Calu3 (cell line): Measurements from ENCODE around the gene COL5A1. TPM values are rescaled to one million over a fixed set of nuclear protein-coding genes. Genes with fewer than 3 reads are reported as not detected.

Source experiments
- BruUV-seq: library from RNA; stranded (reverse); fragments of 400-500 nt; replicated peaks from 2 replicates; lab custom pipeline; 2021; lab: Mats Ljungman, UMichigan
- CTCF ChIA-PET: fragments of 300-600 bp; sonication (Branson Sonifier 250); formaldehyde crosslinking; loops from one replicate; lab custom pipeline; 2022; ENCODE audit warnings: antibody characterized with exemption; lab: Charles Lee
- DNase-seq: peaks from one replicate; pipeline ENCODE4 v3.0.0; 2022
- H3K27ac Mint-ChIP-seq: one replicate; pipeline ENCODE4 v1.8.0; 2022; ENCODE audit warnings: mixed read lengths; ENCODE audit not compliant: unreplicated experiment
- H3K27me3 Mint-ChIP-seq: one replicate; pipeline ENCODE4 v1.8.0; 2022; ENCODE audit warnings: mixed read lengths; ENCODE audit not compliant: unreplicated experiment
- H3K36me3 Mint-ChIP-seq: one replicate; pipeline ENCODE4 v1.8.0; 2022; ENCODE audit warnings: mild to moderate bottlenecking, moderate library complexity, mixed read lengths; ENCODE audit not compliant: insufficient read depth, unreplicated experiment
- H3K4me1 Mint-ChIP-seq: one replicate; pipeline ENCODE4 v1.8.0; 2022; ENCODE audit warnings: mild to moderate bottlenecking, low read depth, mixed read lengths; ENCODE audit not compliant: unreplicated experiment
- H3K4me3 Mint-ChIP-seq: one replicate; pipeline ENCODE4 v1.8.0; 2022; ENCODE audit warnings: mild to moderate bottlenecking, low read depth, moderate library complexity, mixed read lengths; ENCODE audit not compliant: unreplicated experiment
- H3K9me3 Mint-ChIP-seq: one replicate; pipeline ENCODE4 v1.8.0; 2022; ENCODE audit warnings: low read depth, mixed read lengths; ENCODE audit not compliant: unreplicated experiment
- intact Hi-C: fragments of 100-400 bp; cut with micrococcal nuclease; formaldehyde crosslinking; loops from one replicate; pipeline ENCODE4 v1.10.0; 2022; ENCODE audit not compliant: unreplicated experiment
- total RNA-seq: library from RNA; stranded (reverse); gene quantifications from 2 replicates; pipeline ENCODE4 v1.2.3, GENCODE V29; 2022
- TF ChIP-seq, protein P1 (sequence below): fragments of 200-600 bp; IDR thresholded peaks from one replicate; pipeline ENCODE4 v1.8.0; 2022; ENCODE audit warnings: antibody characterized with exemption; ENCODE audit not compliant: unreplicated experiment

The COL5A1 gene
- total RNA-seq, 1 experiment from 2014 or later, result not detected

DNA sequence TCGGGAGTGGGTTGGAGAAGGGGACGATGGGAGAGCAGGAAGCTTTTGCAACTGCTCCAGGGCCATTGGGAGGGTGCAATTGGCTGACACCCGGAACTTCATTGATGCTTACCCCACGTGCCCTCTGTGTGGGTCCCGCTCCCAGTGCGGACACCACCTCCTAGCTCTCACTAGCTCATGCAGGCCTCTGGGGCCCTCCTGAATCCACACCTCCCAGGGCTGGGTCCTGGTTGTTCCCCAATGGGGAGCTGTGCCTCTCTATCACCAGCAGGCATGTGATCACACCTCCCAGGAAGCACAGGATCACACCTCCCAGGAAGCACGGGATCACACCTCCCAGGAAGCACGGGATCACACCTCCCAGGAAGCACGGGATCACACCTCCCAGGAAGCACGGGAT, 206.9 kb downstream of the COL5A1 start:
- CTCF ChIA-PET, result no interaction called here
- H3K27me3 Mint-ChIP-seq, result no peaks in the 10 kb centered on the region

DNA sequence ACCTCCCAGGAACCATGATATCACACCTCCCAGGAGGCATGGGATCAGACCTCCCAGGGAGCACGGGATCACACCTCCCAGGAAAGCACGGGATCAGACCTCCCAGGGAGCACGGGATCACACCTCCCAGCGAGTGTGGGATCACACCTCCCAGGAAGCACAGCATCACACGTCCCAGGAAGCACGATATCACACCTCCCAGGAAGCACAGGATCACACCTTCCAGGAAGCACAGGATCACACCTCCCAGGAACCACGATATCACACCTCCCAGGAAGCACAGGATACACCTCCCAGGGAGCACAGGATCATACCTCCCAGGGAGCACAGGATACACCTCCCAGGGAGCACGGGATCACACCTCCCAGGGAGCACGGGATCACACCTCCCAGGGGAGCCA, 209.0 kb downstream of the COL5A1 start:
- intact Hi-C loops, result no loop called here

More for the DNA sequence above, 206.9 kb downstream of the COL5A1 start:
- intact Hi-C loops, result no loop called here
- no peaks in the 10 kb centered on the region for H3K36me3 Mint-ChIP-seq
- no peaks in the 10 kb centered on the region for H3K9me3 Mint-ChIP-seq
- no peaks in the 10 kb centered on the region for H3K4me1 Mint-ChIP-seq
- H3K27ac Mint-ChIP-seq, result no peak overlapping the region
- H3K4me3 Mint-ChIP-seq, result no peak overlapping the region
- BruUV-seq, result no TSS peak
- DNase-seq, result no peak
- TF ChIP-seq, protein P1, sequence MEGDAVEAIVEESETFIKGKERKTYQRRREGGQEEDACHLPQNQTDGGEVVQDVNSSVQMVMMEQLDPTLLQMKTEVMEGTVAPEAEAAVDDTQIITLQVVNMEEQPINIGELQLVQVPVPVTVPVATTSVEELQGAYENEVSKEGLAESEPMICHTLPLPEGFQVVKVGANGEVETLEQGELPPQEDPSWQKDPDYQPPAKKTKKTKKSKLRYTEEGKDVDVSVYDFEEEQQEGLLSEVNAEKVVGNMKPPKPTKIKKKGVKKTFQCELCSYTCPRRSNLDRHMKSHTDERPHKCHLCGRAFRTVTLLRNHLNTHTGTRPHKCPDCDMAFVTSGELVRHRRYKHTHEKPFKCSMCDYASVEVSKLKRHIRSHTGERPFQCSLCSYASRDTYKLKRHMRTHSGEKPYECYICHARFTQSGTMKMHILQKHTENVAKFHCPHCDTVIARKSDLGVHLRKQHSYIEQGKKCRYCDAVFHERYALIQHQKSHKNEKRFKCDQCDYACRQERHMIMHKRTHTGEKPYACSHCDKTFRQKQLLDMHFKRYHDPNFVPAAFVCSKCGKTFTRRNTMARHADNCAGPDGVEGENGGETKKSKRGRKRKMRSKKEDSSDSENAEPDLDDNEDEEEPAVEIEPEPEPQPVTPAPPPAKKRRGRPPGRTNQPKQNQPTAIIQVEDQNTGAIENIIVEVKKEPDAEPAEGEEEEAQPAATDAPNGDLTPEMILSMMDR, result no peak

DNA sequence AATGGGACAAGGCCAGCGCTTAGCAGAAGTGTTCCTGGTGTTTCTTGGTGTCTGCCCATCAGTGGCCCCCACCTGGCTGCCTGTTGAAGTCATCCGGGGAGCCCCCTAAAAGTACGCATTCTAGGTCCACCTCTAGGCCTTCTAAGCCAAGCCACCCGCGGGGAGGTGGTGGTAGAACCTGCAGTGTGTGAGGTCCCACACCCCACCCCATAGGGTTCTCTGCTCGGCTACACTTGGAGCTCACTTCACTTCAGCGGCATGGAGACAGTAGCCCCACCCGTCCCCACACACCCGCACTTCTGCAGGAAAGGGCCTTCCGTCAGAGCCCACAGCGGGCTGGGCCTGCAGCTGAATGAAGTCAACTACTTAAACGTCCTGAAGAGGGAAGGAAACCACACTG, 209.4 kb downstream of the COL5A1 start:
- TF ChIP-seq, protein P1, result no peak
- Mint-ChIP-seq H3K27me3 (no peaks in the 10 kb centered on the region), H3K27ac (no peak overlapping the region), H3K4me1 (no peaks in the 10 kb centered on the region), H3K4me3 (no peak overlapping the region), H3K9me3 (no peaks in the 10 kb centered on the region), H3K36me3 (no peaks in the 10 kb centered on the region)
- no TSS peak for BruUV-seq
- CTCF ChIA-PET, result no interaction called here
- no peak for DNase-seq
- intact Hi-C loops, result no loop called here

More for the DNA sequence above, 209.0 kb downstream of the COL5A1 start:
- no peaks in the 10 kb centered on the region for H3K4me1 Mint-ChIP-seq
- no peaks in the 10 kb centered on the region for H3K27me3 Mint-ChIP-seq
- no TSS peak for BruUV-seq
- CTCF ChIA-PET, result no interaction called here
- H3K9me3 Mint-ChIP-seq, result no peaks in the 10 kb centered on the region
- no peak overlapping the region for H3K27ac Mint-ChIP-seq
- TF ChIP-seq, protein P1, result no peak
- DNase-seq, result no peak
- no peak overlapping the region for H3K4me3 Mint-ChIP-seq
- no peaks in the 10 kb centered on the region for H3K36me3 Mint-ChIP-seq

DNA sequence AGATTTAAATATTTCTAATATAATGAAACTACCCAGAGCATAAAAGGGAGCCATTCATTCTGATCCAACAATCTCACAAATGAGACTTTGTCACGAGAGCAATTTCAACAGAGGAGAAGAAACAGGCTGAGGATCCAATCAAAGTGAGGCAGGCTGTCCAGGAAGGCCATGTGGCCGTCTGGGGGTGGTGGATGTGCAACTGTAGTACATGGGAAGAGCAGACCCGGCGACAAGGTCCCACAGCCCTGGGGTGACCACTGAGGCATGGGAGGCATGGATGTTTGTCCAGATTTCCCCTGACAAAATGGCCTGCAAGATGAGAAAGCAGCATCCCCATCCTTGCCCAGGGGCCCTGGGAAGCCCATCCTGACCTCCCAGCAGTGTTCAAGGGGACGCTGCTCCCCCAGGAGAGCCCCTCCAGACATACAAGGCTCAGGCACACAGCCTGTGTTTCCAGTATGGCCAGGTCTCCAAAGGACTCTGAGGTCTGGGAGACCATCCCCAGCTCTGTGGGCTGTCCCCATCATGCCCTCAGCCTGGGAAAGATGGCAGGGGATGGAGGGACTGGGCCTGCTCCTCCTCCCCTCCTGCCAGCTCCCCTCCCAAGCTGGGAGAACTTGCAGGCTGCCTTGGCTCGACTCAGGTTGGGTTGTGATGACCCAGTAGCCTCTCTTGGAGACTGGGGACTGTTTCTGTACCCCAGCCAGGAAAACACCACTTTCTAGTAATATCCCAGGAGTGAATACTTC, 211.5 kb downstream of the COL5A1 start:
- intact Hi-C loops, result no loop called here
- Mint-ChIP-seq H3K4me3 (no peak overlapping the region), H3K9me3 (peaks cover 3% of the 10 kb centered on the region), H3K27ac (no peak overlapping the region), H3K4me1 (no peaks in the 10 kb centered on the region), H3K36me3 (no peaks in the 10 kb centered on the region), H3K27me3 (no peaks in the 10 kb centered on the region)
- DNase-seq, result no peak
- BruUV-seq, result no TSS peak
- TF ChIP-seq, protein P1, result no peak
- CTCF ChIA-PET, result no interaction called here
